Right renal cortex interstitium (tissue), 3 donors: Measurements from ENCODE around the gene INTS7. TPM values are rescaled to one million over a fixed set of nuclear protein-coding genes. Genes with fewer than 3 reads are reported as not detected.
"Not testable (repeated sequence)": the region's sequence is repeated elsewhere in the genome, so short reads cannot be mapped to it uniquely, and the experiment has no call there.

Experiments used
- DNase-seq, 3 donors: peaks; one replicate each; pipeline ENCODE4 v3.0.0-alpha.2; 2013; ENCODE audit warnings: low read depth in 3 of 3, low spot score in 2 of 3
- polyA plus RNA-seq, 3 donors: library from polyadenylated mRNA; unstranded; fragments of 120-200 nt; gene quantifications; one replicate each; pipeline ENCODE4 v1.2.1, GENCODE V29; 2013; ENCODE audit not compliant: insufficient read length in 3 of 3

The INTS7 gene
- polyA plus RNA-seq, 3 donors, result 19.5 to 21.6 (median 21.1) TPM

DNA sequence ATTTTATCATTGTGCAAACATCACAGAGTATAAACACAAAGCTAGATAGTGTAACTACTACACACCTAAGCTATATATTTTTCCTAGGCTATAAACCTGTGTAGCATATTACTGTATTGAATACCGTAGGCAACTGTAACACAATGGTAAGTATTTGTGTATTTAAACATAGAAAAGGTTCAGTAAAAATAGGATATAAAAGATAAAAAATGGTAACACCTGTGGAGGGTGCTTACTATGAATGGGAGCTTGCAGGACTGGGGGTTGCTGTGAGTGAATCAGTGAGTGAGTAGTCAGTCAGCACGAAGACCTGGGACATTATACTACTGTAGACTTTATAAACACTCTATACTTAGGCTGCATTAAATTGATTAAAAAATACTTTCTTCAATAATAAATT lies 4.3 kb upstream of the INTS7 start:
- DNase-seq, result no peak

DNA sequence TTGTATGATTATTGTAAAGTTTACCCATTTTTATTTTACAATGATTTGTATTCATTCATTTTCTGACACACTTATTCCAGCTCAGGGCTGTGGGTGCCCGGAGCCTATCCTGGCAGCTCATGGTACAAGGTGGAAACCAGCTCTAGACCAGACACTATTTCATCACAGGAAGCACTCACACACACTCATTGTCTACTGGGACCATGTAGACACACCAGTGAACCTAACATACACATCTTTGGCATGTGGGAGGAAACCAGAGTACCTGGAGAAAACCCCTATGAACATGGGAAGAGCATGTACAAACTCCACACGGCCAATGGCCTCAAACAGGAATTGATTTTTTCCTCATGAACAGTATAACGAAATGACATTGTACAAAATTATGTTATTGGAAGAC lies 2.5 kb upstream of the INTS7 start:
- DNase-seq, result no peak

DNA sequence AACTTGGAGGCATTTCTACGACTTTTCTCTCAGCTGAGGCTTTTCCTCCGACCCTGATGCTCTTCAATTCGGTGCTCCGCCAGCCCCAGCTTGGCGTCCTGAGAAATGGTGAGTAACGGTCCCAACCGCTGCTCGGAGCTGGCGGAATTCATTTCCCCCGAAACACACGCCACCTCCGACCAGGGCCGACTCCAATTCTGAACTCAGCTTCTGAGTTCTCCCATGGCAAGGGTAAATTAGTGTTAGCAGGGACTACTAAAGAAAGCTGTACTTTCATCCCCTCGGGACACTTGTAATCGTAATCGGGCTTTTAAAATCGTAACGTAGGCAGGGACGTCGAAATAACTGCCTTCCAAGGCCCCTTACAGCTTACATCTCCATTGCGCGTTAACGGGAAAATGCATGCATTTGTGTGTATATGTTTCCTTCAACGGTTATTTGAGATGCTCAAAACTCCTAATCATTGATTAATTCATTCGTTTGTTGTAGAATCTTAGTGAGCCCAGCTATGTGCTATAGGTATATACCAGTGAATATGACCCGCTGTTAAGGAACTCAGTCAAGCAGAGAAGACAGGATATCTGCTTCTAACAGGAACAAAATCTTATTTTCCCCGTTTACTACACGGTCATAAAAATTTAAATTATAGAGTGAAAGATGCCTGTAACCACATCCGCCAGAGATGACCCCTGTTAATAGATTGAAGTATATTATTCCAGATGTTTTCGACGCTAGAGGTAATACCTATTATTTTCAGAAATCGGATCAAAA lies 663 bp upstream of the INTS7 start:
- DNase-seq, result peak in 1 of 3 donors; percentile 31

DNA sequence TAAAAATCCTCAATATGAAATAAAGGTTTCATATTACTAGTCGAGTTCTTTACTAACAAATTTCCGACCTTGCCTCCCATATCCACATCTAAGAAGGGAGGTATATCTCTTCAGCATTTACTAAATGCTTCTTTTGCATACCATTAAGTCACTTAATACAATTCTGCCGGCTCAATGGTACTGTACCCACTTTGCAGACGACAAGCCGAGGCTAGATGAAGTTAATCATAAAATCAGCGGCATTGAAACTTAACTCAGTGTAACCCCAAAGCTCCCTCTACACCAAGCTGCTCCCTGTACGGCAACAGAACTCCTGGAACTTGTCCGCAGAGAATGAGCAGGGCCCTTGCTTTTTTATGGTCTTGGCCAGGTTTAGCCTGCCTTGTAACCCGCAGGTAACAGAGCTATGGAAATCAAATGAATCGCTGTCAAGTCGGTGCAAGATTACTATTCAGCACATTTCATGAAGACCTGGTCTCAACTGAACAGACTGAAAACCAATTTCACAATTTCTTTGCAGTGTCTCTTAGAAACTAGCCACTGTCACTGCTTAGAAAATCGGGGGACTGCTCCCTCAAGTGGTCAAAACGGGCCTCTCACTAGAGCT lies 738 bp downstream of the INTS7 start:
- DNase-seq, result peak in 1 of 3 donors; percentile 95

DNA sequence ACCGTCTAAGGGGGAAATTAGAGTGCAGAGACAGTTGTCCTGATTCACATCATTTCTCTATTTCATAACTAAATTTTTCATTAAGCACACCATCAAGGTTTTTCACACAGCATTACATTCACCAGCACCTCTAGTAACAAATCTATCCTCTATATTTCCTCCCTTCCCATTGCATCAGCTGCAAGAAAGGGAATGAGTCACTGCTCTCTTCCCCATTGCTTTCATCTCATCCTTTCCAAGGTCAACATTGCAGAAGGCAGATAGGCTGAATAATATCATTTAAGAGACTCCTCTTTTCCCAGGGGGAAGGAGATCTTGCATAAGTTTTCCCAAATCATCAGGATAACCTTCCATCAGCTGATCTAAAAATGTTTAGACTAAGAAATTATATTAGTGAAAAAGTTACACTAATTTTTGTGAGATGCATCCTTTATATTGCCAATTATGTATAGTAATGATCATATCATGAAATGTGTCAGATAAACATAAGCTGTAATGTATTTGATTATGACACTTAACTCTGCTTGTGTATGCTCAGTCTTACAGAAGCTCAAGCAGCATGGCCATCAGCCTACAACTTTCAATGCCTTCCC lies 4.3 kb downstream of the INTS7 start:
- no peak for DNase-seq

DNA sequence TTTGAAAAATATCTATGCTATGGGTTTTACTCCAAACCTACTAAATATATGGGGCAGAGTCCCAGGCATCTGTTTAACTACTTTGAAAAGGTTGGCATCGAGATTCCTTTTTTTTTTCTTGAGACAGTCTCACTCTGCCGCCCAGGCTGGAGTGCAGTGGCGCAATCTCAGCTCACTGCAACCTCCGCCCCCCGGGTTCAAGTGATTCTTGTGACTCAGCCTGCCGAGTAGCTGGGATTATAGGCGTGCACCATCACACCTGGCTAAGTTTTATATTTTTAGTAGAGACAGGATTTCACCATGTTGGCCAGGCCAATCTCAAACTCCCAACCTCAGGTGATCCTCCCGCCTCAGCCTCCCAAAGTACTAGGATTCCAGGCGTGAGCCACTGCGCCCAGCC lies 7.6 kb downstream of the INTS7 start:
- not testable (repeated sequence) for DNase-seq

DNA sequence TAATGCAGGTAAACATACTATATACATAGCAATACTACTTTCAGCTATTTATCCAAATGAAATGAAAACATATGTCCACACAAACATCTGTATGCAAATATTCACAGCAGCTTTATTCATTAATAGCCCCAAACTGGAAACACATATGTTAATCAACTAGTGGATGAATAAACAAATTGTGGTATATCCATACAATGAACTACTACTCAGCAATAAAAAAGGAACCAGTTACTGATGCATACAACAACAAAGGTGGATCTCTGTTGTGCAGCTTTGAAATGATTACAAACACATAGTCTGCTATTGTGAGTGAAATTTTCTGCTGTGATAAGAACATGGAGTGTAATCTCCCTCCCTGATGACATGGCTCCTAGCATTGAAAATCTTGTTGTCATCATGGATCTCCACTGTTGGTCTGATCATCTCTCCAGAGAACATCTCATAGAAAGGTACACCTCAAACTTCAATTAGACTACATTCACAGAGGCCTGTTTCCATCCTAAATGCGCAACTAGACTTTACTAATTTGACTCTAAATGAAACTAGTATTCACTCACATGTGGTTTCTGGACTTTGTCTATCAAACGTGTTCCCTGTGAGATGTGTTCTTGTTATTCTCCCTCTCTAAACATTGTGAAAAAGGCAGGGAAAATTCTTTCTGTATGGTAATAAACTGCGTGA lies 10.7 kb downstream of the INTS7 start:
- DNase-seq, result no peak

DNA sequence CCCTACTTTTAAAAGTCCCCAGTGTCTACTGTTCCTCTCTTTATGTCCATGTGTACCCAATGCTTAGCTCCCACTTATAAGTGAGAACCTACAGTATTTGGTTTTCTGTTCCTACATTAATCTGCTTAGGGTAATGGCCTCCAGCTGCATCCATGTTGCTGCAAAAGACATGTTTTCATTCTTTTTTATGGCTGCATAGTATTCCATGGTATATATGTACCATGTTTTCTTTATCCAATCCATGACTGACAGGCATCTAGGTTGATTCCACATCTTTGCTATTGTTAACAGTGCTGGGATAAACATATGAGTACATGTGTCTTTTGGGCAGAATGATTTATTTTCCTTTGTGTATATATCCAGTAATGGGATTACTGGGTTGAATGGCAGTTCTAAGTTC lies 12.4 kb downstream of the INTS7 start:
- DNase-seq, result not testable (repeated sequence)

DNA sequence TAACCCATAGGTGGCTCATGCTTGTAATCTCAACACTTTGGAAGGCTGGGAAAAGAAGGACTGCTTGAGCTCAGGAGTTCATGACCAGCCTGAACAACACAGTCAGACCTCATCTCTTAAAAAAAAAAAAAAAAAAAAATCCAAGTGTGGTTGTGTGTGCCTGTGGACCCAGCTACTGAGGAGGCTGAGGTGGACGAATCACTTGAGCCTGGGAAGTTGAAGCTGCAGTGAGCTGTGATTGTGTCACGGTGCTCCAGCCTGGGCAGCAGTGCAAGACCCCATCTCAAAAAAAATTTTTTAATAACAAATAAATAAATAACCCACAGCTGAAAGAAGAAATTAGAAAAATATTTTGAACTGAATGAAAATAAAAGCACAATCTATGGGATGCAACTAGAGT lies 13.8 kb downstream of the INTS7 start:
- no peak for DNase-seq

DNA sequence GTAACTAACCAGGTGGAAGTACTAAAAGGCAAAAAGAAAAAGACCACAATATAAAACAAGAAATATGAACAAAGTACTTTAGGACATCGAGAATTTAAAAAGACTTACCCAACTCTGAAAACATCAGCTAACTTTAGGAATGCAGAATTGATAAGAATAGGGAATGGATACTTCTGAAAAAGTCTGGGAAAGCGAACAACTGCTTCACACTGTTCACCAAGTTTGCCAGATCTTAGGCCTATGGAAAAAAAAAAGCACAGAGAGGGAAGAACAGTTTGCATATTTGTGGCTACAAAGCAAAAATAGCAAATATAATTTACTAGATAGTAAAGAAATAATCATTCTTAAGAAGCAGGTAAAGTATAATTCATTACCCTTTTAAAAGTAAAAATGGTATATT lies 14.4 kb downstream of the INTS7 start:
- no peak for DNase-seq

DNA sequence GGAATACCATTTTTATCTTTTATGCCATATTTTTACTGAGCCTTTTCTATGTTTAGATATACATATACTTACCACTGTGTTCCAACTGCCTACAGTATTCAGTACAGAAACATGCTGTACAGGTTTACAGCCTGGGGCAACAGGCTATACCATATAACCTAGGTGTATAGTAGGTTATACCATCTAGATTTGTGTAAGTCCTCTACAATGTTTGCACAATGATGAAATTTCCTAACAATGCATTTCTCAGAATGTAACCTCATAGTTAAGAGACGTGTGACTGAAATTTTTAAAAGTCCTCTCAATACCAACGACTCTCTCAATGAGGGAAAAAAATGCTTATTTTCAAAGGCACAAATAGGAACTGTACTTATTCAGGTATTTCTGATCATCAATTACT lies 21.7 kb downstream of the INTS7 start:
- no peak for DNase-seq

DNA sequence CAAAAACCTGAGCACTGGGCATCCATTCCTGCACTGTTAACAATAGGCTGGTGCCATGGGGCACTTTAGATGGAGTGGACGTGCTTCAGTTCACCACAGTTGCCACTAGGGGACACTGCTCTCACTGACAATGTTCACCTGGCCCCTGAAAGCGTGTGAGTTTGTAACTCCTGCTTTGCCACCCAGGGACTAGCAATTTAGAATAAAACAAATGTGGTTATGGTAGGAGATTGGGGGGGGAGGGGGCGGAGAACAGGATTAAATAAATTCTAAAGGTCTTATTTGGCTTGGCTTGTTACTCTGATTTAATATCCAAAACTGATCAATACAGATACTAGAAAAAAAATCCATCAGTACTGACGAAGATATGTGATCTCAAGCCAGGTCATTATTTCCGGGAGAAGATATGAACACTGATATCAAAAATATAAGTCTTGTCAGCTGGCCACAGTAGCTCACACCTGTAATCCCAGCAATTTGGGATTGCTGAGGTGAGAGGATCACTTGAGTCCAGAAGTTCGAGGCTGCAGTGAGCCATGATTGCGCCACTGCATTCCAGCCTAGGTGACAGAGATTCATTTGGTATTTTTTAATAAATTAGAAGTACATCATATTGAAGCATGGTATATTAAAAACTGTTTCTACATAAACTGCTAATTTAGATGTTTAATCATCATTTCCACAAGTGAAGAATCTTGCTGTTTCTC lies 23.2 kb downstream of the INTS7 start:
- DNase-seq, result peak in 1 of 3 donors; percentile 30

DNA sequence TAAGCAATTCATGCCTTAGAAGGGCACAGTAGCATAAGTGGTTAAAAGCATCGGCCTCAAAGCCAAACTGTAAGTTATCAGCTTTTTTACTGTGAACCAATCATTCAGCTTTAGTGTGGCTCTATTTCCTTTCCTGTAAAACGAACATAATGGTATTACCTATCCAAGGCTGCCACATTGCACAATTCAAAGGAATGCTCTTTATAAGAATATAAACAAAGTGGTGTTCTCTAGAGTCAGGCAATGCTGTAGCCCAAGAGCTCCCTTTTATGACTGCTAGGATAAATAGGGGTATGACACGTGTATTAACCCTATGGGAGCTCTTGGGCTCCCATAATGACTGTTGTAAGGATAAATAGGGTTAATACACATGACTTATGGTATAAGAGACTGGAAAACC lies 25.4 kb downstream of the INTS7 start:
- no peak for DNase-seq

DNA sequence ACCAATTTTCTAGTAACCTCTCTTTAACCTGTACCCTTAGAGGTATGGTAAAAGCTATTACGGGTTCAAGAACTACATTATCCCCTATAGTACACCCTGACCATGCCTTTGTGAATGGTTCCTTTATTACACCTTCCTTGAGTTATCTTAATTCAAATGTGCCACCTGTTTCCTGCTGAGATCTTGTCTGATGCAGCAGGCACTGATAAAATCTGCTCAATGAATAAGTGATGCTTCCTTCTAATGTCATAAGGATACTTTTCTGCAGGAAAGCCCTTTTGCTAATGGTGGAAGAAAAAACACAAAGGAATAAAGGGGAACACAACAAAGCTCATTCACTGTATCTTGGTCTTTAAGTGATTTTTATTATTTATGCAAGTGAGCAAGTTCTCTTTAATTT lies 25.8 kb downstream of the INTS7 start:
- no peak for DNase-seq

DNA sequence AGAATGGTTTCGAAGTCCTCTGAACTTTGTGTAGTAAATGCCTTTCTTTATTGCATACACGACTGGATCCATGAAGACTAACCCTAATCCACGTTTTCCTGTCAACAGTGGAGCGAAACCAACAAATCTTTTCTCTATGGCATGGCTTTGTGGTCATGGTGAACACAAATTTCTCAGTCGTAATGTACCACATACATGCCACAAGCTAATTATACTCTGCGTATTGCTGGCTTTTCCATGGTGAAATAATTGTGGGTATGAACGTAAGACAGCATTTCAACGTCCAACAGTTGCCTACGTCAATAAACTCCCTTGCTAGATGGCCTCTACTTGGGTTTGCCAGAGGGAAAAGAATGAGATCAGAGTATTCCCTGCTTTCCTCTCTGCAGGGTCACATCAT lies 27.5 kb downstream of the INTS7 start:
- DNase-seq, result no peak

DNA sequence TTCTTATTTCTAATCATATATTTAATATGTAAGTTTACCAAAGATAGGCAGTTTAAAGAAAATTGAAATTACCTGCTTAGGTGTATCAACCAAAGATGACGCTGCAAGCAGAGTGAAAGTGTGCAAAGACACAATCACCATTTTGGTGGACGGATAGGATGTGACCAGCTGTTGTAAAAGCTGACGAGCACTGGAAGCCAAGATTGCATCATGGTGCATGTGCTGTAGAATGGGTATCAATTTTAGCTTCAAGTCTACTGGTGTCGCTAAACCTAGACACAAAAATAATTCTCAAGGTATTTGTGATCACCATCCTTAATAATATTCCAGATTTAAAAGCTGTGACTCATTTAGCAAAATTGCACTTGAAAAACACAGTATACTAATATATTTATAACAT lies 28.2 kb downstream of the INTS7 start:
- DNase-seq, result no peak

DNA sequence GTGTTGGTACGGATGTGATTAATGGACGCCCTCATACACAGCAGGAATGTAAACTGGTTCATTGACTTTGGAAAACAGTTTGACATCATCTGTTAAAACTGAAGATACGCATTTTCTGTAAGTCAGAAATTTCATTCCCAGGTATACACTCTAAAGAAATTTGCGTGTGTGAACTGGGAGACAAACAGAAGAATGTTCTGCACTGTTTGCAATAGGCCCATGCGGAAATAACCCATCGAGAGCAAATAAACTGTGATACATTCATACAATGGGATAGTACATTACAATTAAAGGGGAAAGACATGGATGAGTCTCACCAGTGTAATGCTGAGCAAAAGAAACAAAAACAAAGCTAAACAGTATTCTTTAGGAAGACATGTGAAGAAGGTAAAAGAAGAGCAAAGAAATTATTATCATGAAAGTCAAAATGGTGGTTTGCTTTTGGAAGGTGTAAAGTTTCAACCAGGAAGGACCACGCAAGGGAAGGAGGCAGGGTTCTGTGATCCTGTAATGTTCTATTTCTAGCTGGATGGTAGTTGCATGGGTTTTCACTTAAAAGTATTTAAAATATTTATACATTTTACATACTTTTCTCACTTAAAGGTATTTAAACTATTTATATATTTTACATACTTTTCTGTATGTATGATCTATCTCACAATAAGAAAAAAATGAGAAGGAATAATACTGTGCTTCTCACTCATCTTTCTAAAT lies 30.3 kb downstream of the INTS7 start:
- DNase-seq, result no peak

DNA sequence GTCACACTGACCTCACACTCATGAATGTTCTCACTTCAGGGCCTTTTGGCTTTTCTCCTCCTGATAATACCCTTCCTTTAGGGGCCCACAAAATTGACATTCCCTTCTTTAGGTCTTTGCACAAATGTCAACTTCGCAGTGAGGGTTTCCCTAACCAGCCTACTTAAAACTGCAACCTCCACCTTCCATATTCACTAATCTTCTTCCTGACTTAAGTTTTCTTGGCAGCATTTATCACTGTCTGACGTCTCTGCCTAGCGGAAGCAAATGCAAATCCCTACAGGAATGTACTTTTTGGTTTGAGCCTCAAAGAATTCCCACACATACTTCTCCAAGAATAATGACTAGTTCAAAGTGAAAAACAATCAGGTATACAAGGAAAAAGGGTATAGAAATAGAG lies 32.8 kb downstream of the INTS7 start:
- DNase-seq, result no peak

DNA sequence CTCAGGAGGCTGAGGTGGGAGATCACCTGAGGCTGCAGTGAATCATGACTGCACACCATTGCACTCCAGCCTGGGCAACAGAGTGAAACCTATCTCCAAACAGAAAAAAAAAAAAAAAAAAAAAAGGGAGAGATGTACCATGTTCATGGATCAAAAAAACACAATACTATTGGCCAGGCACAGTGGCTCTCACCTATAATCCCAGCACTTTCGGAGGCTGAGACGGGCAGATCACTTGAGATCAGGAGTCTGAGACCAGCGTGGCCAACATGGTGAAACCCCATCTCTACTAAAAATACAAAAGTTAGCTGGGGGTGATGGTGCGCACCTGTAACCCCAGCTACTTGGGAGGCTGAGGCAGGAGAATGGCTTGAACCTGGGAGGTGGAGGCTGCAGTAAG lies 37.9 kb downstream of the INTS7 start:
- DNase-seq, result not testable (repeated sequence)

DNA sequence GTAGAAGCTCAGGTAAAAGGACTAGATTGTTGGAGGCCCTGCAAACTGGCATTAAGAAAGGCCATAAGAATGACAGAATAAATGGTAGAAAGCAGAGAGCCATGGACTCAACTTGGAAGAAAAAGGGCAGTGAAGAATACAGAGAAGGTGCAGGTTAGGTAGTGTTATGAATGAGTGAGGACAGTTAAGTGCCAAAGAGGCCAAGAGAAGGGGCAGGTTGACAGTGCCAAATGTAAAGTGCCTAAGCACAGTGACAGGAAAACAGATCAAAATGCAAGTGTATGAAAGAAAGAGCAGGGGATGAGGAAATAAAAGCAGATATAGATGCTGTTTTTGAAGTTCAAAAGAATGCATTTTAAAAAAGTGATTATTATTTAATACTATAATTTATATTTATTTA lies 43.7 kb downstream of the INTS7 start:
- no peak for DNase-seq
